C4-2B (cell line): Measurements from ENCODE around the gene POR.

Experiments used
- H3K27ac ChIP-seq: fragments of 450-650 bp; 2 replicates; pipeline ENCODE4 v1.5.1; 2017
- ZFX ChIP-seq: fragments of 450-650 bp; IDR thresholded peaks from 2 replicates; pipeline ENCODE4 v1.6.1; 2017
- TF ChIP-seq, protein P1 (sequence below): fragments of 450-650 bp; conservative IDR thresholded peaks from 2 replicates; pipeline ENCODE4 v1.5.1; 2017; ENCODE audit warnings: mild to moderate bottlenecking

The POR gene

DNA sequence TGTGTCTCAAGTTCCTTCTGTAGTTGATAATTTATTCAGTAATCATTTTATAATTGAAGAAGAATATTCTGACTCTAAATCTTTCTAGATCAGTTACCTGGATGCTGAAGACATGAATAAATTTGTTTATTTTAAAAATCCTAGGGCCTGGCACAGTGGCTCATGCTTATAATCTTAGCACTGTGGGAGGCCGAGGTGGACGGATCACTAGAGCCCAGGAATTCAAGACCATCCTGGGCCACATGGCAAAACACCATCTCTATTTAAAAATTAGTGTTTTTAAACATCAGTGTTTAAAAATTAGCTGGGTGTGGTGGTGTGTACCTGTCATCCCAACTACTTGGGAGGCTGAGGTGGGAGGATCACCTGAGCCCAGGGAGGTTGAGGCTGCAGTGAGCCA lies 9.3 kb downstream of the POR start:
- no peak overlapping the region for H3K27ac ChIP-seq

DNA sequence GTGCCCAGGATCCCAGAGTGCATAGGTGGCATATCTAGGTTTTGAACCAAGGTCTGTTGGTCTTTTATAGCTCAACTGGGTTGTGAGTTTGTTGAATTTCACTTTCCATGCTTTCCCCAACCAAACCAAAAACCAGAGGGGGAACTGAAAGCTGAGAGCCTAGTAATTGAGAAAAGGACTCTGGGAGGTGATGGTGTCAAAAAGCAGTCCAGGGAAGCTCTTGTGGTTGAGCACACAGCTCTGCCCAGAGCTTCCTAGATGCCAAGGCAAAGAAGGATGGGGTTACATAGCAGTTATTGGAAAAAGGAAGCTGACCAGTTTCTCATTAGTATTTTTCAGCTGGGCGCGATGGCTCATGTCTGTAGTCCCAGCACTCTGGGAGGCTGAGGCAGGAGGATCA lies 9.9 kb downstream of the POR start:
- no peak overlapping the region for H3K27ac ChIP-seq
- TF ChIP-seq, protein P1, sequence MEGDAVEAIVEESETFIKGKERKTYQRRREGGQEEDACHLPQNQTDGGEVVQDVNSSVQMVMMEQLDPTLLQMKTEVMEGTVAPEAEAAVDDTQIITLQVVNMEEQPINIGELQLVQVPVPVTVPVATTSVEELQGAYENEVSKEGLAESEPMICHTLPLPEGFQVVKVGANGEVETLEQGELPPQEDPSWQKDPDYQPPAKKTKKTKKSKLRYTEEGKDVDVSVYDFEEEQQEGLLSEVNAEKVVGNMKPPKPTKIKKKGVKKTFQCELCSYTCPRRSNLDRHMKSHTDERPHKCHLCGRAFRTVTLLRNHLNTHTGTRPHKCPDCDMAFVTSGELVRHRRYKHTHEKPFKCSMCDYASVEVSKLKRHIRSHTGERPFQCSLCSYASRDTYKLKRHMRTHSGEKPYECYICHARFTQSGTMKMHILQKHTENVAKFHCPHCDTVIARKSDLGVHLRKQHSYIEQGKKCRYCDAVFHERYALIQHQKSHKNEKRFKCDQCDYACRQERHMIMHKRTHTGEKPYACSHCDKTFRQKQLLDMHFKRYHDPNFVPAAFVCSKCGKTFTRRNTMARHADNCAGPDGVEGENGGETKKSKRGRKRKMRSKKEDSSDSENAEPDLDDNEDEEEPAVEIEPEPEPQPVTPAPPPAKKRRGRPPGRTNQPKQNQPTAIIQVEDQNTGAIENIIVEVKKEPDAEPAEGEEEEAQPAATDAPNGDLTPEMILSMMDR = no peak
- TF ChIP-seq ZFX = no peak

More for the DNA sequence above, 9.3 kb downstream of the POR start:
- TF ChIP-seq, protein P1 = no peak
- no peak for TF ChIP-seq ZFX

DNA sequence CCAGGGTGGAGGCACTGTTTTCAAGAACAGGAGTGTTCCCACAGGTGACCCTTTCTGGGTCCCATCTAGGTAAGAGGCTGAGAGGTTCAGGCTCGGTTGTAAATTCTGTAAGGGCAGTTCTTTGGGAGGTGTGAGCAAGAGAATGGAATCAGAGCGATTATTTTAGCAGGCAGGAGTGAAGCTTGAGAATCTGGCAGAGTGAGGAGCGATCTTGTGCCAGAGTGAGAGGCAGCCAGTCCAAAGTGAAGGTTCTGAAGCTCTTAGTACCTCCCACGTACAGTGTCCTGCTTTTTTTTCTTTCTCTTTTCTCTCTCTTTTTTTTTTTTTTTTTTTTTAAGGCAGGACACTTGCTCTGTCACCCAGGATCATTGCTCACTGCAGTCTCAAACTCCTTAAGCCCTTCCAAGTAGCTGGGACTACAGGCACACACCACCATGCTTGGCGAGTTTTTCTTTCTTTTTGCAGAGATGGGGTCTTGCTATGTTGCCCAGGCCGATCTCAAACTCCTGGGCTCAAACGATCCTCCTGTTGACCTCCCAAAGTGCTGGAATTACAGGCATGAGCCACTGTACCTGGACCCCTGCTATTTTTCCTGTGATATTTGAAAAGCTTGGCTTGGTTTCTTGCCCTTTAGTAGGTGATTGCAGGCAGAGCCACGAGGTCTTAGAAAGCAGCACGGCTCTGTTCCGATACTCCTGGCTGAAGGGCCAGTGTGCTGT lies 10.9 kb downstream of the POR start:
- H3K27ac ChIP-seq = no peak overlapping the region
- TF ChIP-seq, protein P1 = no peak
- no peak for TF ChIP-seq ZFX

DNA sequence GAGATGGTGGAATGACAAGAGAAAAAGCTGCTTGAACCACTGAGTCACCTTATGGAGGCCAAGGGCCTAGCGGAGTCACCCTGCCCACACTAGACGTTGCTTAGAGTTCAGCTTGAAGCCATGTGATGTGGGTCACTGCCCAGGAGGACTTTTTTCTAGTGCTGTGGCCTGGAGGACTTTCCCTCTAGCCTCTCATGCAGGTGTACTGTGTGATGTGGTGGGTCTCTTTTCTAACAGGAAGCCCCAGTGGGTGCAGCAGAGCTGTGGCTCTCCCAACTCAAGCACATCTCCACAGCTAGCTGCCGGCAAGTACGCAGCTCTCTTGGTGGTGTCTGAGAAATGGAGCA lies 13.6 kb downstream of the POR start:
- no peak for TF ChIP-seq ZFX
- TF ChIP-seq, protein P1 = no peak
- H3K27ac ChIP-seq = no peak overlapping the region

DNA sequence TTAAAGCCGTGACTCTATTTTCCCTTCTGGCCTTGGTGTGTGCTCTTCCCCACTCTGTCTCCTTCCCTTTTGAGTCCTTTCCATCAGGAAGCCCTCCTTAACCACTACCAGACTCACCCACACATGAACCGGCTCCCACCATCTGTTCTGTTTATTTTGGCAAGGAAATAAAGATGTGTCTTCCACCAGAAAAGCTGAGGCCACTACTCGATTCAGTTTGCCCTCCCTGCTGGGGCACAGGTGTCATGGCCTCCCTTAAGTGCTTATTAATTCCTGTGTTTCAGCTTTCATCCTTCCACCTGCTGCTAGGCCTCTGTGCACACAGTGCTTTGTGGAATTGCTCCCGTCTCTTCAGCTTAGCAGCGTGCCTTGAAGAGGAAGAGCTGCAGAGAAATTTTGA lies 16.7 kb downstream of the POR start:
- H3K27ac ChIP-seq = no peak overlapping the region
- TF ChIP-seq ZFX = no peak
- TF ChIP-seq, protein P1 = no peak

DNA sequence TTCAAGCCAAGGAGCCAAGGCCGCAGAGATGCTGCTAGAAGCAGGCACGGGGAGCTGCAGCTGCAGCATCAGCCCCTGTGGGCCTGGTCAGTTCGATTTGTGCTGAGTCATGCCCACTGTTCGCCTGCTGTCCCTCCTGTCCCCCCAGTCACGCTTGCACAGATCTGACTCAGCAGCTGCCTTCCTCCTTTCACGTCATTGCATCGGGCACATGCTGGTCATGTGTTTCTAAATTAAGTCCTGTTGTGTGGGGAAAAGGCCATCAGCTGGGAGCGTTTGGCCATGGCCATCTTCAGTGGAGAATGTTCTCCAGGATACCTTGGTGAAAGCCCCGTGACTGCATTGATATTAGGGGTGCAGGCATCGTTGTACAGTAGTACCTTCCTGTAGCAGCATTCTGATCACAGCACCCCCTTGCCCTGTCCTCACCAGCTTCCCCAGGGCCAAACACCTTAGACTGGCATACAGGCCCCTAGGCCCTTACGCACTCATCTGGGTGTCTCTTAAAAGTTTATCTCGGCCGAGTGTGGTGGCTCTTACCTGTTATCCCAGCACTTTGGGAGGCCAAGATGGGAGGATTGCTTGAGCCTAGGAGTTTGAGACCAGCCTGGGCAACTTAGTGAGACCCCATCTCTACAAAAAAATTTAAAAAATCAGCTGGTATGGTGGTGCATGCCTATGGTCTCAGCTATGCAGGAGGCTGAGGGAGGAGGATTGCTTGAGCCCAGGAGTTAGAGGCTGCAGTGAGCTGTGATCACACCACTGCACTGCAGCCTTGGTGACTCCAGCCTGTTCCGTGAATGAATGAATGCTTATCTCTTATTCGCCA lies 23.2 kb downstream of the POR start:
- TF ChIP-seq, protein P1 = no peak
- no peak for TF ChIP-seq ZFX
- peak overlapping the region; percentile 5; the same call in 1 of the 2 replicates for H3K27ac ChIP-seq

DNA sequence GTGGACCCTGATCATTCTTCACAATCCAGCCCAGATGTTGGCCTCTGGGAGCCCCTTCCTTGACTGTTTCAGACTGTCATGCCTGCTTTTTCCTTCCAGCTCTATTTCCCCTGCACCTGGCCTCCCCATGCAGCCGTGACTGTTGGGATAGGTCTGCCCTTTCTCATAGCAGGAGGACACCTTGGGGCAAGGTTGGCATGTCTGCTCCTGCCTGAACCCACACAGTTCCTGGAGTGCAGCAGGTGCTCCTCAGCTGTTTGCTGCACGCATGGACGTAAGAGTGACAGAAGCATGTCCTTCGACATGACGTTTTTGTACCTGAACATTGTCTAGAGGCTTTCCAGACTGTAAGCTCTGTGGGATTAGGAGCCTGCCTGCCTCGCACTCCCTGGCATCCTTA lies 24.0 kb downstream of the POR start:
- H3K27ac ChIP-seq = no peak overlapping the region
- TF ChIP-seq, protein P1 = no peak
- no peak for TF ChIP-seq ZFX
